WTC11 (cell line): Measurements from ENCODE around the gene OR5K1.

Experiments
- CDX4 ChIP-seq: fragments of 250-450 bp; sonication (Bioruptor Pico); IDR thresholded peaks from 2 replicates; pipeline ENCODE4 v1.9.0; 2021; ENCODE audit warnings: moderate library complexity, mild to moderate bottlenecking, inconsistent platforms, borderline replicate concordance
- ESRRA ChIP-seq: sonication (generic); formaldehyde crosslinking; IDR thresholded peaks from 2 replicates; pipeline ENCODE4 v1.8.1; 2022; ENCODE audit warnings: mild to moderate bottlenecking, missing genetic modification reagents, borderline replicate concordance
- JUN ChIP-seq: sonication (generic); formaldehyde crosslinking; IDR thresholded peaks from 2 replicates; pipeline ENCODE4 v1.8.0; 2023; ENCODE audit warnings: mild to moderate bottlenecking, missing genetic modification reagents
- MLX ChIP-seq: sonication (generic); formaldehyde crosslinking; IDR thresholded peaks from 2 replicates; pipeline ENCODE4 v1.8.1; 2023; ENCODE audit warnings: mild to moderate bottlenecking, missing genetic modification reagents, moderate library complexity
- NFYB ChIP-seq: sonication (generic); formaldehyde crosslinking; conservative IDR thresholded peaks from 2 replicates; pipeline ENCODE4 v1.8.0; 2022; ENCODE audit warnings: low read depth, missing genetic modification reagents
- NR2C2 ChIP-seq: sonication (generic); formaldehyde crosslinking; IDR thresholded peaks from 2 replicates; pipeline ENCODE4 v1.8.0; 2022; ENCODE audit warnings: mild to moderate bottlenecking, missing genetic modification reagents
- ZNF396 ChIP-seq: fragments of 250-450 bp; sonication (Bioruptor Pico); IDR thresholded peaks from 2 replicates; pipeline ENCODE4 v1.8.0; 2021; ENCODE audit warnings: mild to moderate bottlenecking, moderate library complexity, borderline replicate concordance
- ZNF423 ChIP-seq: fragments of 250-450 bp; sonication (Bioruptor Pico); IDR thresholded peaks from 2 replicates; pipeline ENCODE4 v2.1.2; 2022; ENCODE audit warnings: mild to moderate bottlenecking, moderate library complexity
- TF ChIP-seq, protein P1 (sequence below): fragments of 200-600 bp; IDR thresholded peaks from 2 replicates; pipeline ENCODE4 v1.8.0; 2022; ENCODE audit warnings: antibody characterized with exemption
- TF ChIP-seq, protein P2 (sequence below): sonication (generic); formaldehyde crosslinking; IDR thresholded peaks from 2 replicates; pipeline ENCODE4 v1.8.1; 2022; ENCODE audit warnings: mild to moderate bottlenecking, moderate library complexity, missing genetic modification reagents

- TF ChIP-seq NFYB (CRISPR knock-in tag) (no peak), ZNF423 (CRISPR knock-in tag) (no peak), ESRRA (CRISPR knock-in tag) (no peak), JUN (CRISPR knock-in tag) (no peak), MLX (CRISPR knock-in tag) (no peak), ZNF396 (no peak), NR2C2 (CRISPR knock-in tag) (no peak), CDX4 (CRISPR knock-in tag) (no peak)
- TF ChIP-seq, protein P1, sequence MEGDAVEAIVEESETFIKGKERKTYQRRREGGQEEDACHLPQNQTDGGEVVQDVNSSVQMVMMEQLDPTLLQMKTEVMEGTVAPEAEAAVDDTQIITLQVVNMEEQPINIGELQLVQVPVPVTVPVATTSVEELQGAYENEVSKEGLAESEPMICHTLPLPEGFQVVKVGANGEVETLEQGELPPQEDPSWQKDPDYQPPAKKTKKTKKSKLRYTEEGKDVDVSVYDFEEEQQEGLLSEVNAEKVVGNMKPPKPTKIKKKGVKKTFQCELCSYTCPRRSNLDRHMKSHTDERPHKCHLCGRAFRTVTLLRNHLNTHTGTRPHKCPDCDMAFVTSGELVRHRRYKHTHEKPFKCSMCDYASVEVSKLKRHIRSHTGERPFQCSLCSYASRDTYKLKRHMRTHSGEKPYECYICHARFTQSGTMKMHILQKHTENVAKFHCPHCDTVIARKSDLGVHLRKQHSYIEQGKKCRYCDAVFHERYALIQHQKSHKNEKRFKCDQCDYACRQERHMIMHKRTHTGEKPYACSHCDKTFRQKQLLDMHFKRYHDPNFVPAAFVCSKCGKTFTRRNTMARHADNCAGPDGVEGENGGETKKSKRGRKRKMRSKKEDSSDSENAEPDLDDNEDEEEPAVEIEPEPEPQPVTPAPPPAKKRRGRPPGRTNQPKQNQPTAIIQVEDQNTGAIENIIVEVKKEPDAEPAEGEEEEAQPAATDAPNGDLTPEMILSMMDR = no peak
- TF ChIP-seq, protein P2, sequence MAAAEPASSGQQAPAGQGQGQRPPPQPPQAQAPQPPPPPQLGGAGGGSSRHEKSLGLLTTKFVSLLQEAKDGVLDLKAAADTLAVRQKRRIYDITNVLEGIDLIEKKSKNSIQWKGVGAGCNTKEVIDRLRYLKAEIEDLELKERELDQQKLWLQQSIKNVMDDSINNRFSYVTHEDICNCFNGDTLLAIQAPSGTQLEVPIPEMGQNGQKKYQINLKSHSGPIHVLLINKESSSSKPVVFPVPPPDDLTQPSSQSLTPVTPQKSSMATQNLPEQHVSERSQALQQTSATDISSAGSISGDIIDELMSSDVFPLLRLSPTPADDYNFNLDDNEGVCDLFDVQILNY (CRISPR knock-in tag) = no peak
These were observed 8.1 kb upstream of the OR5K1 start for GRCh38 chr3:98454929-98455328.
